Sciatic nerve (tissue), 2 donors: Measurements from ENCODE around the gene TBCB. TPM values are rescaled to one million over a fixed set of nuclear protein-coding genes. Genes with fewer than 3 reads are reported as not detected.
"Not testable (repeated sequence)": the region's sequence is repeated elsewhere in the genome, so short reads cannot be mapped to it uniquely, and the experiment has no call there.

Experiments used
- ATAC-seq: fragments of 200-7000 bp; cut with Tn5 transposase; one replicate; pipeline ENCODE4 v1.9.1; 2020; ENCODE audit warnings: mild to moderate bottlenecking, moderate library complexity
- DNase-seq: peaks from one replicate; pipeline ENCODE4 v3.0.0-alpha.2; 2020; ENCODE audit warnings: low spot score
- intact Hi-C: fragments of 100-400 bp; cut with DNase I; formaldehyde crosslinking; loops from one replicate; pipeline ENCODE4 v1.14.2; 2022
- total RNA-seq: library from RNA; stranded (reverse); fragmentation: NEBNext Ultra II Directional; extraction: Animal tissue kit (Norgen Biotek cat#: 25700); gene quantifications from one replicate; pipeline ENCODE4 v1.2.1, GENCODE V29; 2021
- donor health status: DM: no; HTN: no; CAD: no.
- donor health status: DM: no; HTN: no; CAD: no.

TBCB gene
- total RNA-seq, 1 donor from 2014 or later = 173 TPM

- intact Hi-C loops = no loop called here
- DNase-seq = no peak
Measured at GRCh38 chr19:36152019-36152351, 36.7 kb downstream of the TBCB start.

GRCh38 chr19:36152352-36153091, 37.3 kb downstream of the TBCB start, which contains the start of gene COX7A1:
Gene COX7A1, minus strand, starts transcription at chr19:36152447. Its CDS starts 40 bp downstream, at chr19:36152407.
- DNase-seq (peak; percentile 80), ATAC-seq (peak; percentile 92)
- intact Hi-C loops = no loop called here

More at GRCh38 chr19:36152019-36152351, 36.7 kb downstream of the TBCB start:
- ATAC-seq = peak; percentile 16

- DNase-seq = no peak
- no peak for ATAC-seq
- intact Hi-C loops = no loop called here
Measured at GRCh38 chr19:36153126-36153525, 37.9 kb downstream of the TBCB start.

GRCh38 chr19:36160821-36161596, 45.7 kb downstream of the TBCB start:
- no peak for ATAC-seq
- intact Hi-C loops = loop anchor here (10.0 kb wide), 1 partner anchor 106 kb away; the partner anchor contains the start of genes THAP8 and WDR62
- DNase-seq = peak; percentile 23

- ATAC-seq (no peak), DNase-seq (peak; percentile 30)
- intact Hi-C loops = loop anchor here (10.0 kb wide), 1 partner anchor 109 kb away; the partner anchor contains the start of genes THAP8 and WDR62
Measured at GRCh38 chr19:36163813-36164212, 48.5 kb downstream of the TBCB start.

GRCh38 chr19:36169084-36169760, 54.0 kb downstream of the TBCB start:
- no peak for DNase-seq
- no peak for ATAC-seq
- intact Hi-C loops = loop anchor here (5.0 to 10.0 kb wide), 2 partner anchors 47 to 114 kb away; partner anchors contain the start of genes THAP8 and WDR62

GRCh38 chr19:36172852-36173251, 57.6 kb downstream of the TBCB start:
- ATAC-seq = no peak
- intact Hi-C loops = no loop called here
- DNase-seq = no peak

GRCh38 chr19:36173846-36174245, 58.6 kb downstream of the TBCB start:
- DNase-seq, intact Hi-C loops, ATAC-seq: not testable (repeated sequence)

Other genes starting within 250 kb of the TBCB start
- 14.1 TPM for gene APLP1, start 246.9 kb upstream of the TBCB start, total RNA-seq
- 39.3 TPM for gene NFKBID, start 214.9 kb upstream of the TBCB start, total RNA-seq
- 14.3 TPM for gene HCST, start 212.9 kb upstream of the TBCB start, total RNA-seq
- gene TYROBP, start 207.2 kb upstream of the TBCB start, total RNA-seq = 104 TPM
- 13.1 TPM for gene LRFN3, start 179.1 kb upstream of the TBCB start, total RNA-seq
- 17.0 TPM for gene SDHAF1, start 120.3 kb upstream of the TBCB start, total RNA-seq
- gene SYNE4, start 106.7 kb upstream of the TBCB start, total RNA-seq = 0.67 TPM
- gene ALKBH6, start 101.3 kb upstream of the TBCB start, total RNA-seq = 22.8 TPM
- gene CLIP3, start 82.6 kb upstream of the TBCB start, total RNA-seq = 72.8 TPM
- 10.5 TPM for gene THAP8, start 61.2 kb upstream of the TBCB start, total RNA-seq
- 1.2 TPM for gene WDR62, start 60.6 kb upstream of the TBCB start, total RNA-seq
- gene OVOL3, start 4.3 kb upstream of the TBCB start, total RNA-seq = not detected
- 60.5 TPM for gene POLR2I, start 593 bp upstream of the TBCB start, total RNA-seq
- gene CAPNS1, start 24.6 kb downstream of the TBCB start, total RNA-seq = 534 TPM
- gene COX7A1, start 37.0 kb downstream of the TBCB start, total RNA-seq = 71.6 TPM
- 8.5 TPM for gene ZNF565, start 99.2 kb downstream of the TBCB start, total RNA-seq
- gene ZNF146, start 99.6 kb downstream of the TBCB start, total RNA-seq = 52.7 TPM